LoVo (cell line): ENCODE measurements around the gene INVS.
A peak's percentile ranks its signal among the peaks of the same experiment; 100 is the strongest.
"Not testable (repeated sequence)": the region's sequence is repeated elsewhere in the genome, so short reads cannot be mapped to it uniquely, and the experiment has no call there.

ENCODE experiments used
- DNase-seq: peaks from one replicate; pipeline ENCODE4 v3.0.0-alpha.2; 2016; ENCODE audit warnings: low spot score

The INVS gene

DNA sequence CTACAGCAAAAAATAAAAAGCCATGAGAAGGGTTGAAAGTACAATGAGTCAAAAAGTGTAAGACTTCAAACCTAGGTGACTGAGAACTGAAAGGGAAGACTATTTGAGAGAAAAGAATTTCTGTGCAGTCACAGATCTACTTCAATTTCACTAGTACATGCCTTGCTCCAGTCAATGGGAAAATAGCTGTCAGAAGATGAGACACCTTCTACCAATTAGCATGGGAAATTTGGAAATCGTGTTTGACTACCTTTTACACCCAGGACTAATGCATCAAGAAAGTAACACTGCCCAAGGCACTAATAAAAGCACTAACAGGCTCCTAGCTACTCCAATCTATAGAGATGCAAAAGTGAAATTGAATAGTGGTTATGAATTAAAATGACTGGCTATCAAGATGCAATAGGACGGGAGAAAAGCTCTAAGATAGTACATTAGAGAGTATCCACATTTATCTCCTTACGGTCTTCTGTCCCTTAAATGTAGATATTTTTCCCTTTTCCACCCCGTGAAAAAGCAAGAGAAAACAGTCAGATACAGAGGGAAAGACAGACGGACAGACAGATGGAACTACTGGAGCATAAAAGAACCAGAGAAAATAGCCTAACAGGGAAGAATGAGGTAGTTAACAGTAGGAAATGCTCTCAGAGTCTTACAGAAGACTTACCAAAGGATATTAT, 15.5 kb upstream of the INVS start:
- DNase-seq: no peak

DNA sequence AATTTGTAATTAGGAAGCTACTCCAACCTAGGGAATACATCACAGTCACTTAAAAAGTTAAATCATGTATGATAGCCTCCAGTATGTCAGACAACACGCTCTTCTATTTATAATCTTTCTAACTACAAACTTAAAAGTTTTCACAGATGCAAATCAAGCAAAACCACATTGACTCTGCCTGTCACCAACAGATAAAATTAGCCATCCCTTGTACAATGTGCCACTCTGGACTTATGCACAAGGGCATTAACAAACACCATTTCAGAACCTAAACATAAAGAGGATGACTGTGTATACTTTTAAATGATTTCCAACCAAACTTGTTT, 15.0 kb upstream of the INVS start:
- no peak for DNase-seq

DNA sequence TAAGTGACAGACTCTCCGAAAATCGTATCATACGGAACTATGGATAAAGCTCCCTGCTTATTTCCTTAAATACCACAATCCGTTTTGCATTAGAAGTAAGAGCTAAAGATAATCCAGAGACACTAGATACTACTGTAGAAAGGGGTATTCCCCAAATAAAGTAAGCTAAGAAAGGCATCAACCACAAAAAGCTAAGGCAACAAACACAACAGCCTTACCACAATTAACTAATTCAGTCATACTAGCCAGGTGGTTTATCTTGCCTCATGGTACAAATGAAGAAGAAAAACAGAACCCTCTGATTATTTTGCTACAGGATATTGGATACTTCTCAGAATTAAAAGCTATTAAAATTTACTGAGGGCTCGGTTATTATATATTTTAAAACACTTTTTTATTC, 14.3 kb upstream of the INVS start:
- DNase-seq: no peak

DNA sequence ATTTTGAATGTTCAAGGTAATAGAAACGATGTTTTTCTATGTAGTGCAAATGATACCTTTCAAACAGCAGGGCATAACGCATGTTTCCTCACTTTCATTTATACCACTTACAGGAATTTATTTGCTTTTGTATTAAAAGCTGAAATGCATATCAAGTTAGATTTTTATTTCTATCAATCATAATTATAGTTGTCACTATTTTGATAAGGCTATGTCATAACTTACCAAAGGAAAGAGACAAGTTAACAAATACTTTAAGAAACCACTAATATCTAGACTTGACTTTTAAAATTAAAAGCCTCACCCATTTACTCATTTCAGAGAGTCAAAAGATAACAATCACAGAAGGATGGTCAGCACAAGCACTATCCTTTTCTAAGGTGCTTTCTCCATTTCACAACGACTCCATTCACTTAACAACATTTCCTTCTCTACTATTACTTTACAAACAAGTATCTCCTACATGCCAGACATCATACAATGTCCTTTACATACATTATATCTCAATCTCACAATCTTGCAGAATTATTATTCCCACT, 12.9 kb upstream of the INVS start:
- no peak for DNase-seq

DNA sequence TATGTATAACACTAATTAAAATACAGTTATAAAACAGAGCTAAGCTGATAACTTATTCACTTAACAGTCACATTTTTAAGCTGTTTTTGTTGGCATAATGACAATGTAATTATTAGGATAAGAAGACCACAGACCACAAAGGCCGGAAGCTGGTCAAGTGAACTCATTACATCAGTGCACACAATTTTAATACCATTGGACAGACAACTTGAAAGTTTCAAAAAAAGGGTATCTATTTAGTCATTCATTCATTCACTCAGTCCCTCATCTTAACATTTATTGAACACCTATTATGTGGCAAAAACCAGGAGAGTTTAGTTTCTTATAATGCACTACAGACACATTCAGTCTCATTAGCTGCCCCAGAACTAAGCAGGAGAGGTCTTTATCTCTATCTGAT, 11.8 kb upstream of the INVS start:
- DNase-seq: no peak

DNA sequence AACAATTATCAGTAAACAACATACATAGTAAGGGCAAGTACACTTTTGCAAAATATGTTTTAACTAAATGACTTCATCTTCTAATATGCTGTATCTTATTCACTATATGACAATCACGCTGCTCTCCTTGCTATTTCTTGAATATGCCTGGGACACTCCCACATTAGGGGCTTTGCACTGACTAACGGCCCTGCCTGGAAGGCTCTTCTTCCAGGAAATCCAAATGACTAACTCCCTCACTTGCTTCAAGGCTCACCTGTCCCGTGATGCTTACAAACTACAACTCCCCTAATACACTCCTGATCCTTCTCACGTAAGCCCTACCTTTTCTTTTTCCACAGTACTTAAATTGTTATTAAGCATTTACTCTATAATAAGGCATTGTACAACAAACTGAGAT, 10.8 kb upstream of the INVS start:
- DNase-seq: no peak

DNA sequence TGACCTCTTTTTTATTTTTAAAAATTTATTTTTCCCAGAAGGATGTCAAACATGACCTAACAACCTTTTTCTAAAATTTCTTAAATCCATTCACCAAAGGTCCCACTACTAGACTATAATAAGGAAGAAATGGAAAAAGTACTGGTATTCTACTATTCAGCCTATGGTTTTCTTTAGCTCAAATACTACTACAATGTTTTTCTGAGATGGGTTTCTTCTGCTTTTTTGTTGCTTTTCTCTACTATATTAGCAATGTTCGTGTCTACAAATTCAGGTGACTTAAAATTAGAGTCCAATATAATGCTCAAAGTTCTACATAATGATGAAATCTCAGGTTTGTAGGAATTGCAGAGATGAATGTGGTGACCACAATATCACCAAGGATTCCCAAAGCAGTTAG, 8.2 kb upstream of the INVS start:
- DNase-seq: no peak

DNA sequence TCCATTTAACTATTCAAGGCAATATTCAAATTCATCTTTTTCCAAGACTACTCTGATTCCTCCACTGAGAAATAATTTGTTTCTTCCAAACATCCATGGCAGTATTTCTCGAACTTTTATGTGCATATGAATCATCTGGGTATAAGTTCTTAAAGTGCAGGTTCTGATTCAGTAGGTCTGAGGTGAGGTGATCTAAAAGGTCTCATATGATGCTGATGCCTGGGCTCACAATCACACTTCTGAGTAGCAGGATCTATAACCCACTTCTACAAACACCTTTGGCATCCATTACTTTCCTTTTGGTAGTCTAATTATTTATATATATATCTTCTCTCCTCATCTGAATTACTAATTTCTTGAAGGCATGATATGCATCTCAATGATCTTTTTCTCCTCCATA, 7.4 kb upstream of the INVS start:
- no peak for DNase-seq

DNA sequence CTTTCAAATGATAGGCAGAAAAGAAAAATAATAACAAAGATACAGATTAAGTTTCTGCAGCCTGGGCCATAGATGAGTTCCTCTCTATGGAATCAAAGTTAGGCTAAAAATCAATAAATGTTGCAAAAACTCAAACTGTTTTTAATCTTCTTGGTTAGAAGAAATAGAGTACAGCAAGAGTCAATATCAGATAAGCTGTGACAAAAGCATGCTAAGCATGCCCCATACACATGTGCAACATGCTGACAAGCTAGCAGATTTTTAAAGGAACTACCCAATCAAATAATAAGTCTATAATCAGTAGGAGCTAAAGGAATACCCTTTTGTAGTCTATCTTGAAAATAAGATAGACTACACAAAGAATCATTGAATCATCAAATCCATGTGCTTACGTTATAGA, 7.0 kb upstream of the INVS start:
- no peak for DNase-seq

DNA sequence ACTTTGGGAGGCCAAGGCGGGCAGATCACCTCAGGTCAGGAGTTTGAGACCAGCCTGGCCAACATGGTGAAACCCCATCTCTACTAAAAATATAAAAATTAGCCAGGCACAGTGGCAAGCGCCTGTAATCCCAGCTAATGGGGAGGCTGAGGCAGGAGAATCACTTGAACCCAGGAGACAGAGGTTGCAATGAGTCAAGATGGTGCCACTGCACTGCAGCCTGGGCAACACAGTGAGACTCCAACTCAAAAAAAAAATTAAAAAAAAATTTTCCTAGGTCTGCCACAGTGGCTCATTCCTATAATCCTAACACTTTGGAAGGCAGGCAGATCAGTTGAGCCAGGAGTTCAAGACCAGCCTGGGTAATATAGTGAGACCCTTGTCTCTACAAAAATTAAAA, 4.6 kb upstream of the INVS start:
- DNase-seq: not testable (repeated sequence)

DNA sequence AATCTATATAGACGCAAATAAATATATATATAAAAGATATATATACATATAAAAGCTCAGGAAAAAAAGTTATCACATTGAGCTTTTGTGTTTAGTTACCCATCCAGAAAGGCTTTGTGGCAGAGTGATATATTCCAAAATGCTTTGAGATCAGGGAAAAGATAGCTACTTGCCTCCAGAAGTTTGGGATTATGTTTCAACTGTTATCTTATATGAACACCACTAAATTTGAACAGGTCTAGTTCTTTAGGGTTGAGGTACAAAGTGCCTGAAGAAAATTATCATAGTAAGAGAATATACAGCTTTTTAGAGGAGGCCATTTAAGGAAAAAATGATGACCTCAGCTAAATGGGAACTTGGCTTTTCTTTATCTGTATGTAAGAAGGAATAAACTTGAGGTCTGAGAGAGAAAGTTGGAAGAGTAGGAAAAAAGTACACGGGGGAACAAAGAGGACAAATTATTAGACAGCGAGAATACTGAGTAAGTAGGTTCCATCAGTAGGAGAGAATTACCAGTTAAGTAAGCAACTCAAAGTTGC, 2.6 kb upstream of the INVS start:
- no peak for DNase-seq

DNA sequence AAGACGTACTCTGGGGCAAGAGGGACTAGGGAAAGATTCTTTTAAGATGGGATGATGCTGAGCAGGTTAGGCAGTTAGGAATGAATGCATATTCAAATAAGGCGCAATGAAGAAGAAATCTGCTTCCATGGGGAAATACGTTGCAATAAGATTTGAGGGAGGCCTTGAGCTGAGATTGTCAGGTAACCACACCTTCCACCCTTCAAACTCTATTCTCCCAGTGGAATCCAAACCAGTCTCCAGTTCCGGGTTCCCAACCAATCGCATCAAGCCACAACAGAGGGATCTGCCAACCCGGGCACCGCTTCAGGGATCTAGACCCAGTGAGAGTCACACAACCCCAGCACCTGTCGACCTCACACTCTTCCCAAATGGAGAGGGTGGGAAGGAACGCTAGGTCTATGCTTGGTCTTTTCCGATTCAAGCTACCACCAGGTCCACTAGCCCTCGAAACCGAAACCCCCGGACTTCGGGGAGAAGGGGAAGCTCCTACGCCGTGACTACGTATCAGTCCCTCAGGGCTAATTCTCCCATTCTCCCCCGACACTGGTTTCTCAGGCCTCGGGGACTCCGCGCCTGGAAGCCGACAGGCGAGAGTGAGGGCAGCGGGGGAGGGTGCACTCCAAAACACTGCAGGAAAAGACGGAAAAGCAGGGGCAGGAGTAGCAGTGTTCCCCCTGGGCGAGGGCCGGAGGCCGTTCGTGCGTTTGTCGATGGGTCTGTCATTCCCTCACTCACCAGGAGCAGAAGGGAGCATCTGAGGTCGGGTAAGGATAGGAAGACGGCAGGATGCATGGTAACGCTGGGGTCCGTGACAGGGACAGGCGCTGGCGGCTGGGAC, 777 bp upstream of the INVS start:
- DNase-seq: peak; percentile 85

DNA sequence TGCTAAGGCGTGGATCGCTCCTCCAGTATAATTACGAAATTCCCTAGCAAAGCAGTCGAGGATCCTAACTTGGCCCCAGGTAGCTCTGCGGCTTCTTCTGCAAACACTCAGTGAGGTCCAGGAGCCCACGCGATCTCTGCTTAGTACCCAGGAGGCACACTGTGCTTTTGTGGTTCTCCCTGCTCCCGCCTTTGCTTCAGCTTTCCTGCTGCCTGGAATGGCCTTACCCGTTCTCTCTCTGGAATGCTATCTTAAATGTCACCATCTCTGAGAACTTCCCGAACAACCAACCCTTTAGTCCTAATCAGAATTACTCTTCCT, 639 bp downstream of the INVS start:
- DNase-seq: no peak

DNA sequence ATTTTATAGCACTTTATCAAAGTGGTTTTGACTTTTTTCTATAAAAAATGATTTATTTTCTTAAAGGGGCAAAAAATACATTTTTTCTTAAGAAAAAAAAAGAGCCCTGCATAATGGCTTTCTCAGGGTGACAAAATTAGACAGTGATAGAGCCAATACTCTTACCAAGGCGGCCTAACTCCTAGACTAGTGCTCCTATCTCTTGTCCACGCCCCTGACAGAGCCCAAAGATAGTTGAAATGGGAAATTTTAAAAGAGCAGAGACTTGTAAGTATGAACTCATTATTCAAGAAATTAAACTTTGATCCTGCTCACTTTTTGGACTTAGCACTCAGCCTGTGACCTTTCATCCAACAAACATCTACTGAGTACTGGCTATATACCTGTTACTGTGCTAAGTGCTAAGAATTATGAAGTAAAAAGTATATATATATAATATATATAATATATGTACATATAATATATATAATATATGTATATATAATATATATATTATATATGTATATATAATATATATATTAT, 1.2 kb downstream of the INVS start:
- no peak for DNase-seq

DNA sequence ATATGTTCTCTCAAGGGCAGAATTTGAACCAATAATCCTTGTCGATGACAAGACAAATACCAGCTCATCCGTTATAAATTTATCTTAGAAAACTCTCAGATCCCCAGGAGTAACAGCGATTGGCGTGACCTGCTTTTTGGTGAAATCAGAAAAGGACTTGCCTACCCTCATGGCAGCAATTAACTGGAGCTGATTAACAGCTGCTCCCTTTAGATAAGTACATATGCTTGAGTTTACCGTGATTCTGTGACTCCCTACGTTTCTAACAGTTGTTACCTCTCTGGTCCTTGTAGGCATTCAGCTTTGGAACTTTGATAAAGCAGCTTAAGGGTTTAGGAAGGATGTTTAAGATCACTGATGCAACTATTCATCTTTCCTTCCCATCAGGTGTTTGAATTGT, 2.6 kb downstream of the INVS start:
- no peak for DNase-seq

DNA sequence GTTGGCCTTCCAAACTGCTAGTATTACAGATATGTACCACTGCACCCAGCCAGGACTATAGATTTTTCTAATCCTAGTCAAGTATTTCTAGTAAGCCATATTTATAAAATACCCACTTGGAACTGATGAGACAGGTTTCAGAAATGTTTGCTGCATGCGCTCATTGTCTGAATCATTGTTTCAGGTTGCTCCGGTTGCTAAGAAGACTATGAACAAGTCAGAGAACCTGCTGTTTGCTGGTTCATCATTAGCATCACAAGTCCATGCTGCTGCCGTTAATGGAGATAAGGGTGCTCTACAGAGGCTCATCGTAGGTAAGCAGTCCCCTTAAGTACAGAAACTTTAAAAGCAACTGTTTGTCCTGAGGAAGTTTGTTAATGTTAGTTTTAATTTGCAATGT, 5.3 kb downstream of the INVS start:
- no peak for DNase-seq

DNA sequence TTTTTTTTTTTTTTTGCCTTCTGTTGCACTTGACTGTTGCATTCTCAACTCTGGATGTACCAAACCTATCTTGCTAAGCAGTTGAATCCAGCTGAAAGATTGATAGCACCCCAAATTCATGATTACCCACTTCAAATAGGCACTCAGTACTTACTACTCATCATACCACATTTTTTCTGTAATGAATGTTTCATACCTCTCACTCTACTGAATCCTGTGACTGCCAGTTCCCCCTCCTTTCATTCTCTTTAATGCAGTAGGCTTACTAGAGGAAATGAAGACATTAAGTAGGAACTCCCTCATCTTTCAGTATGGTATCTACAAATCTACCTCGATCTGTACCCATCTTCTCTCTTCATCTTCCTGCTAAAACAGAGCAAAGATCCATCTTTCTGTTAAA, 6.8 kb downstream of the INVS start:
- DNase-seq: no peak

DNA sequence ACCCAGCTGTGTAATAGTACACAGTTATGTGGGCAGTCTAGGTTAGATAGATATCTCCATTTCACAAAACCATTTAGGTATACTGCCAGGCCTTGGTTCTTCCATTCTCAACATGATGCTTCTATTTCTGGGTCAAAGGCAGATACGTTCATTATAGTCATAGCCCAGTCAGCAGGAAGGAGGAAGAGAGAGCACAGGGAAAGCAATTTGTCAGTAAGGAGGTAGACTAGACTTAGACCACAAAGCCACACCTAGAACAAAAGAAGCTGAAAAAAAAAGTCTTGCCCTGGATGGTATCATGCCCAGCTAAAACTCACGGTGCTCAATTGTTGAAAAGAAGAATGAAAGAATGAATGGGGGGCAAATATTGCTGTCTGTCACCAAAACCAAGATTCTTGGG, 7.6 kb downstream of the INVS start:
- no peak for DNase-seq

DNA sequence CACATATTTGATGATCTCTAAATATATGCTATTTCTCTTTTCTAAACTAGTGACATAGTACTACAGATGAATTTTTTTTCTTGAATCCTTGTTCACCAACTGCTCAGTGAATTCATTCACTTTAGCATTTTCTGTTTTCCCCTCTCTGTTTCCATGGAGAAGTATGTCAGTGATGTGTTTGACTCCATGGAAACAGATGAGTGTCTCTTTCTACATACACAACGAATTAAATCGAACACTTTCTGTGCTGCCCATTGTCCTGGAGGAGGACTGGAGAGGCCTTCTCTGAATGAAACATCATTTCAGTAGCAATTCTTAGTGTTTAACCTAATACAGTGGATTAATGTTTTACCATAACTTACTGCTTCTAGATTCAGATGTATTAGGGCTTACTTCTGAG, 9.5 kb downstream of the INVS start:
- no peak for DNase-seq

DNA sequence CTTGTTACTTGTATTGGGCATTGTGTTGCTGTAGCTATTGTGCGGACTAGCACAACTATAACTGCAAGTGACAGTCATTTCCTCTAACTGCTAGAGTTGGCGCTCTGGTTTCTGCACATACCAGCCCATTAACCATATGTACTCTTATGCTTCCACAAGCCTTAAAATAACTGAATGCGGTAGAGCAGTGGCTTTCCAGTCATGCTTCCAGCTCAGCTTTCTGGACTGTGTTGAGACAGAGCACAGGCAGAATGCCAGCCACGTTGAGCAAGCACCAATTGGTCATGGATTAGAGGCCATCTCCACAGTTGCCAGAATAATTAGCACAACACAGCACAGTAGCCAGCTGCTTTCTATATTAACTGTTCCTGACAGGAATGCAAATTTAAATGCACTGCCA, 12.2 kb downstream of the INVS start:
- DNase-seq: no peak

DNA sequence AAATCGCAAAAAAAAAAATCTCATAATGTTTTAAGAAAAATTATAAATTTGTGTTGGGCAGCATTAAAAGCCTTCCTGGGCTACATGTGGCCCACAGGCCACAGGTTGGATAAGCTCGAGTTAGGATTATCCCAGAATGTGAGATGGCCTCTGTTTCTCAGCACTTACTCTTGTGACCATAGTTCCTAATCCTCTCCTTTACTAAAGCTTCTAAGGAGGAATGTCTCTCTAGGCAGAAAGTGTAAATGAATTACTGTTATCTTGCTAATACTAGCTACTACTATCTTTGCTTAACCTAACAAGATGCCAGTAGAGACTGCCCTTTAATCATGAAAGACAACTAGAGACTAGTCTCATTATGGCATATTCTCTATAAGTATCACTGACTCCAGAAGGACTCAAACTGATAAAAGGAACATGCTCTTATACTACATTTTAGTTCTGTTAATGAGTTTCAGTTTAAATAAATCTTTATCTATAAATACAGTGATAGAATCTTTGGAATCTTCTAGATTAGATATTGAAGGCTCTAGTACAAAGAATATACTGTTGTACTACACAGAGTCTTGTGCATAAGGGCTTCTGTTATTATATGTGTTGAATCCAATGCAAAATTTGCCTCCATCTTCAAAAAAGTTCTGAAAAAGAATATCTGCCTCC, 13.8 kb downstream of the INVS start:
- DNase-seq: no peak

DNA sequence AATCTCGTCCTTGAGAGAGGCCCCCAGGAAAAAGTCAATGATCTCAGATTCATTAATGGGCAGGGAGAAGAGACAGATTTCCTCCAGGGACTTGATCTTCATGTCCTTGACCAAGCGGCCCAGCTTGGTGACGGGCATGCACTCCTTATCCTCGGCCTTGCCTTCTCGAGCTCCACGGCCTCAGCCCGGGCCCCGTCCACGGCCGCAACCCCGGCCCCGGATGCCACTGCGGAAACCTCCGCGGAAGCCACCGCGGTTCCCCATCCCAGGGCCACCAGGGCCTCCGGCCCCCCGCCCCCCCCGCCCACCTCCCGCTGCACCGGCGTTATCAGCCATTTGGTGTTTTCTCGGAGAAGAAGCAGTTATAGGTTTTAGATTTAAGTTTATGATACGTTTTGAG, 18.3 kb downstream of the INVS start:
- DNase-seq: no peak

DNA sequence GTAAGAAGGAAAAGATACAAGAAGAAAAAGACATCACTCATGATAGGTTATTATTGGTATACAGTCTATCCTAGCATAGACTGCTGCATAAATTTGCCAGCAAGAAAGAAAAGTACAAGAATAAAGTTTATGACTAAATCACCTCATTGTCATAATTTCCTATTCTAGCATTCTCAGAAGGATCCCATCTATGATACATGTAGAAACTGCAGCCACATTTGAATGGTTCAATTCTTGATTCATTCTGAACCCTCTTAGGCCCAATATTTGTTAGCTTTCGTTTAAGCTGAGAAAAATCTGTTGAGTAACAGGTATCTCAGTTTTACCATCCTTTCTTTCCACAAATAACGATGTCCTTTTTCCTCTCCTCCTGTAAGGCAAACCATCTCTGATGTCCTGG, 21.2 kb downstream of the INVS start:
- no peak for DNase-seq
